IPS DF 4.7 (cell line): Measurements from ENCODE around the gene AGBL4.
A peak's percentile ranks its signal among the peaks of the same experiment; 100 is the strongest.
"Not testable (repeated sequence)": the region's sequence is repeated elsewhere in the genome, so short reads cannot be mapped to it uniquely, and the experiment has no call there.

ENCODE experiments used
- DNase-seq: peaks from one replicate; pipeline ENCODE4 v3.0.0-alpha.2; 2013; ENCODE audit warnings: low spot score; ENCODE audit errors: extremely low read depth

Gene AGBL4

DNA sequence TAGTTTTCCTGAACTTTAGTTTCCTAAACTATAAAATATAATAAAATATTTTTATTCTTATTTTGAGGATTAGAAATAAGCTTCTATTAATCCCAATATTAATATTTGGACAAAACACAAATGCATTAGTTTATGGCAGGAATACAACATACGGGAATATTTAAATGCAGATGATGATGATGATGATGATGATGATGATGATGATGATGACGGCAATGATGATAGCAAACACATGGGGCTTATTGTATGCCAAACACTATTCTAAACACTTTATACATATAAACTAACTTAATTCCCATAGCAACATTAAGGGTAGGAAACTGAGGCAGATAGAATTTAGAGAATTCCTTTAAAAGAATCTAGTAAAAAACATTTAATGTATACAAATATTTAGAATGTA is 705.5 kb downstream of the AGBL4 start:
- no peak for DNase-seq

DNA sequence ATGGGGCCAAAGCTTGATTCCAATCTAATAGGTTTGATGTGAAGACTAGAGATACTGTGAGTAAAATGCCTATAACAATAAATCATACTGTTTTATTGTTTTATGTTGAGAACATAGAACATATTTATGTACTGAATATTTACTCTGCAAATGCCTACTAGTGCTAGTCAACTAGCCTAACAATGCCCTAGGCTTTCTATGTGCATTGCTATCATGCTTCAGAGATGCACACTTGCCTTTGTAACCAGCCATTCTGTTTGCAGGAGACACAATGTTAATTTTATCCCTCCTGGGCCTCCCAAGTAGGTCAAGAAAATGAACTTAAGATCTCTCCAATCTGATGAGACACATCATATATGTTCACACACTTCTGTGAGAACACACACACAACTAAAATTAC is 716.3 kb downstream of the AGBL4 start:
- no peak for DNase-seq

DNA sequence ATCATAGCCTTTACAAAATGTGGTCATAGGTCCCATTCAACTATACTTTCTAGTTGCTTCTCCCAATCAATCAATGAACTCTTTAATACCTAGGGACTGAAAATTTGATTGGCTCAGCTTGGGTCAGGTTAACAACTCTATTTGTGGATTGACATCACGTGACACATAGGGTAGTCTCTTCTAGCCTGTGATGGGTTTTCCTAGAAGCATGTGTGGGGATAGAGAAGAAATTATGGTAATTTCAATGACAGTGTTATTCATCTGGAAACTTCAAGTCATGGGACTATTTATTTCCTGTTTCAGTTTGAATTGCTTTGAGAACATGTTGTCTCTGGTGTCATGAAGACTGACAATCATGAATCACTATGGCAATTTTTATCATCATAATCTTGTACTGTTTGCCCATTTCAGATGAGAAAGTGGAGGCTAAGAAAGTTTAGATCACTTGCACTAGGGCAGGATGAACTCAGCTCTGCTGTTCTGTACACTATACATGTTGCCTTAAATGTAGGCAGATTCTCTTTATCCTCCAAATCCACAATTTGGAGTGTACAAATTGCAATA is 717.2 kb downstream of the AGBL4 start:
- no peak for DNase-seq

GRCh38 chr1:49302400-49302799 is 721.4 kb downstream of the AGBL4 start:
- DNase-seq, result not testable (repeated sequence)

GRCh38 chr1:49298304-49298703 is 725.5 kb downstream of the AGBL4 start:
- DNase-seq, result no peak

- DNase-seq, result no peak
Observed at GRCh38 chr1:49297783-49298182, 726.0 kb downstream of the AGBL4 start.

- DNase-seq, result no peak
Observed at GRCh38 chr1:49294539-49294938, 729.2 kb downstream of the AGBL4 start.

DNA sequence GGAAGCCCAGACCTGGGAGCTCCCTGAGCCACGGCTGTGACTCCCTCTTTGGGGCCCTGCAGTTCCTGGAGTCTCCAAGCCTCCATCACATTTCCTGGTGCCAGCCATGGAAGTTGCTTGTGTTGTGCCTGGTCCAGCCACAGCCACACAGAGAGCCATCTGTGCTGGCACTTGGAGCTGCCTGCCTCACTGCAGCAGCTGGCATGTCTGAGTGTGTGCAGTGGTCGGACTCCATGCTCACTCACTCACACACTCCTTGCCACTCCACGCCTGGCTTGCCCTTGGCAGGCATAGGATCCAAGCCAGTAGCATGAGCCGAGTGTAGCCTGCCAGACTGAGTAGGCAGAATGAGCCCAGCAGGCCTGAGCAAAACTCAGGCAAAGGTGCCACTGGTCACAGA is 730.7 kb downstream of the AGBL4 start:
- no peak for DNase-seq

DNA sequence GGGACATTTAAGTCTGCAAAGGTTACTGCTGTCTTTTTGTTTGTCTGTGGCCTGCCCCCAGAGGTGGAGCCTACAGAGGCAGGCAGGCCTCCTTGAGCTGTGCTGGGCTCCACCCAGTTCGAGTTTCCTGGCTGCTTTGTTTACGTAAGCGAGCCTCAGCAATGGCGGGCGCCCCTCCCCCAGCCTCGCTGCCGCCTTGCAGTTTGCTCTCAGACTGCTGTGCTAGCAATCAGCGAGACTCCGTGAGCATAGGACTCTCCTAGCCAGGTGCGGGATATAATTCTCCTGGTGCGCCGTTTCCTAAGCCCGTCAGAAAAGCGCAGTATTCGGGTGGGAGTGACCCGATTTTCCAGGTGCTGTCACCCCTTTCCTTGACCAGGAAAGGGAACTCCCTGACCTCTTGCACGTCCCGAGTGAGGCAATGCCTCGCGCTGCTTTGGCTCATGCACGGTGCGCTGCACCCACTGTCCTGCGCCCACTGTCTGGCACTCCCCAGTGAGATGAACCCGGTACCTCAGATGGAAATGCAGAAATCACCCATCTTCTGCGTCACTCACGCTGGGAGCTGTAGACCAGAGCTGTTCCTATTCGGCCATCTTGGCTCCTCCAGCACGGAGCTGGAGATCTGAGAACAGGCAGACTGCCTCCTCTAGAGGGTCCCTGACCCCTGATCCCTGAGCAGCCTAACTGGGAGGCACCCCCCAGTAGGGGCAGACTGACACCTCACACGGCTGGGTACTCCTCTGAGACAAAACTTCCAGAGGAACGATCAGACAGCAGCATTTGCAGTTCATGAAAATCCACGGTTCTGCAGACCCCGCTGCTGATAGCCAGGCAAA is 766.3 kb downstream of the AGBL4 start:
- peak; percentile 7 for DNase-seq

GRCh38 chr1:49252917-49253316 is 770.8 kb downstream of the AGBL4 start:
- DNase-seq, result no peak

DNA sequence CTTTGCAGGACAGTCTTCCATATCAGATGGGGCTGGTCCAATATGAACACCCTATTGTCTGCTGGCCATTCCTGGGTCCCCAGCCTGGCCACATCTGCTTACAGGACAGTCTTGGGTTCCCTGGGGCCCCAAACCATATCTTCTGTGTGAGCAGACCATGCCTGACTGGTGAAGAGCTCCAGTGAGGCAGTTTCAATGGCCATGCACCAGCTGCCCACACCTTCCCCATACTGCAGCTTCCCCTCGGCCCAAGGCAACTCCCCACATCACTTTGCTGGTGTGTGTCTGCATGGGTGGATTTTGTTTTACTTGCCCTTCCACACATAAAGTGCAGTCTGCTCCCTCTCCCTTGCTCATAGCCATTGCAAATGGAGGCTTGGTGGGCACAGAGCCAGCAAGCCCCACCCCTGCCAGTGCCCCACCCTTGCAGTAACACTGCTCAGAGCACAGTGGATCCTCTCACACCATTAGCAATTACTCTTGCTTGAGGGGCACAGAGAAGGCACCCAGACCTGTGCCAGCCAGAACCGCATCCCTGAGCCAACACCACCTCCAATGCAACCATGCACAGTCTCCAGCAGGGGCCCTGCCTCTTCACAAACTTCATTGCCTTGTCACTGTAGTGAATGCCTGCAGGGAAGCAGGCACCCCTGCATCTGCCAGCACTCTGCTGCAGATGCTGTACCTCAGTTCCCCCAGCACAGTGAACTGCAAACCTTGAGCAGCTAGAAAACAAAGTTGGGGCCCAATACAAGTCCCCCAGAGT is 772.6 kb downstream of the AGBL4 start:
- DNase-seq, result no peak

DNA sequence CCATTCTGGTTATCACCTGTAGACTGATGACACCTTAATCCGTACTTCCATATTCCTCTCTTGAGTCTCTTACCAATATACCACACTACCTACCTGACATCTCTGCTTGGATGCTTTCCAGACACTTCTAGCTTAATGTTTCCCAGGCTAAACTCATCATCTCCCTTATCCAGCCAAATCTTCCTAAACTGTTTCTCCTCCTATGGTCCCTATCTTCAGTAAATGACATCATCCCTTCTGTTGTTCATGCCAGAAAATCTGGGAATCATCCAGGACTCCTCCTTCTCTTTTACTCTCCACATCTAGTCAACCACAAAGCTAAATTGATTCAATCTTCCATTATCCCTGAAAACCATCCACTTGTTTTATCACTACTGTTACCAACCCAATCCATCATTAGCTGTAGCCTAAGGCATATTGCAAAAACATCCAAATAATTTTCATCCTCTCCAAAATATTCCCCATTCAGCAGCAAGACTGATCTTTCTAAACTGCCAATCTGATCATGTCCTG is 783.0 kb downstream of the AGBL4 start:
- DNase-seq, result no peak

- DNase-seq, result no peak
Observed at GRCh38 chr1:49234988-49235387, 788.8 kb downstream of the AGBL4 start.

DNA sequence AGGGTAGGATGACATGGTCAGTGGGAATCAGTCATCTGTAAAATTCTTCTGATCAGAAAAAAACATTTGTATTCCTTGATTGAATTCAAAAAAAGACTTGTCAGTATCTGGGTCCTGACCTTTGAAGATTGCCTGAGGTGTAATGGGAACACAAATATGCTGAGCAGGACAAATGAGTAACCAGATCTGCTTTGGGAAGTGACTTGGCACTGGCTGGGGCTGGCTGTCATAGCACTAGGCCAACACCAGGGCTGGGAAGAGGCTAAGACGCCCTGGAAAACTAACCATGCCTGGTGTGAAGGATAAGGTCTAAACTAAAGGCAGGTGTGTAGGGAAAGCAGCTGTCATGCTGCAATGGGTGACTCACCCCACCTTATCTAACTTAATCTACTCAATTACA is 794.2 kb downstream of the AGBL4 start:
- DNase-seq, result no peak

DNA sequence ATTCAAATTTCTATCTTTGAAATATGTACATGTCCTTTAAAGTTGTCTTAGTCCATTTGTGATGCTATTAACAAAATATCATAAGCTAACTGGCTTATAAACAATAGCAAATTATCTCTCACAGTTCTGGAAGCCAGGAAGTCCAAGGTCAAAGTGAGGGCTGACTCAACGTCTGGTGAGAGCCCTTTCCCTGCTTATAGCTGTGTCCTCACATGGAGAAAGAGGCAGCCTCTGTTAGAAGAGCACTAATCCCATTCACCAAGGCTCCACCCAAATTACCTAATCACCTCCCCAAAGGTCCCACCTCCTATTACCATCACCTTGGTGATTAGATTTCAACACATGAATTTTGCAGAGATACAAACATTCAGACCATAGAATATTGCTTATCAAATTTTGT is 797.0 kb downstream of the AGBL4 start:
- no peak for DNase-seq

GRCh38 chr1:49225464-49225863 is 798.3 kb downstream of the AGBL4 start:
- DNase-seq, result no peak

DNA sequence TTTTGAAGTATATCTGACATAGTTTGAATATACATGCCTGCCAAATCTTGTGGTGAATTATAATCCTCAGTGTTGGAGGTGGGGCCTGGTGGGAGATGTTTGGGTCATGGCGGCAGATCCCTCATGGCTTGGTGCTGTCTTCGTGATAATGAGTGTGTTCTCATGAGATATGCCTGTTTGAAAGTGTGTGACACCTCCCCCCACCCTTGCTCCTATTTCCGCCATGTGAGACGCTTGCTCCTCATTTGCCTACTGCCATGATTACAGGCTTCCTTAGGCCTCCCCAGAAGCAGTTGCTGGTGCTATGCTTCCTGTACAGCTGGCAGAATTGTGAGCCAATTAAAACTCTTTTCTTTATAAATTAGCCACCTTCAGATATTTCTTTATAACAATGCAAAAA is 810.5 kb downstream of the AGBL4 start:
- DNase-seq, result no peak

- DNase-seq, result no peak
Observed at GRCh38 chr1:49208712-49209111, 815.0 kb downstream of the AGBL4 start.

DNA sequence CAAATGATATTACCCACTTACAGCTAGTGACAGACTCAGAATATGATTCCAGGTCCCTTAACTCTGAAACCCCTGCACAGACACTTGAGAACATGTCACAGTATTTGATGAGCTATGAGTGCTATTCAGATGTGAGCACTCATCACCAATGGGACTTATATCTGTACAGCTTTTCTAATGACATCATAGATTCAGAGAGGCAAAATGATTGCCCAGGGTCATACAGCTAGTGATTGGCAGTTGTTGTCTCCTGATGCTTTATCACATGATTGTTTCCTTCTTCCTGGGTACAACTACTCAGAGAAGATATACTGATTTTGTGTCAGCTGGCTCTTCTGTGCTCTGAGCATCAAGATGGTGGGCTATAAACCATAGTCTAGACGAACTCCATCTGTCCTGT is 819.0 kb downstream of the AGBL4 start:
- no peak for DNase-seq

DNA sequence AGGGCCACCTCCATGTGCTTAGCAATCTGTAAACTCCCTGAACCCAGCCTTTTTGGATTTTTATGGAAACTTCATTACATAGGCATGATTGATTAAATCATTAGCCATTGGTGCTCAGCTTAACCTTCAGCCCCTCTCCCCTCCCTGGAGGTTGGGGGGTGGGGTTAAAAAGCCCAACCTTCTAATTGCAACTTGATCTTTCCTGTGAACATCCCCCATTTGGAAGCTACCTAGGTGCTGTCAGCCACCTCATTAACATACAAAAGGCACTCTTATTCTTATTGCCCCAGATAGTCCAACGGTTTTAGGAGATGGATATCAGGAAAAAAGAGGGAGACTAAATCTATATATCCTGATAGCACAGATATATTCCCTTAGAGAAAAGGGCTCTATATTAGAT is 823.0 kb downstream of the AGBL4 start:
- DNase-seq, result no peak

DNA sequence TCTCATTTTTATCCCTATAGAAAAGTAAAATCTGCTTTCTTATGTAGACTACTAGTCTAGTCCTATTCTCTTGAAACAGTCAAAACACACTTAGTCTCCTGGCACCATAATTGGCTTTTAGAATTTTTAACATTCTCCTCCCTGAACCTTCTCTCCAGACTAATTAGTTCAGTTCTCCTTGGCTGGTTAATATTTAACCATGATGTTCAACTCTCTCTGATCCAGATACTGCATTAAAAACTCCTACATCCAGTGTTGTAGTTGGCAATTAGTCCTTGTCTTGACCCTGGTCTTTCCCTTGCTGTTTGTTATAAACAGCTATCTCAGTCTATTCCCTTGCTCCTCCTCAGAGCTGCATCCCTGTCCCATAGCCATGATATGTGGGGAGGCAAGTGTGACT is 824.2 kb downstream of the AGBL4 start:
- no peak for DNase-seq

GRCh38 chr1:49197081-49197480 is 826.7 kb downstream of the AGBL4 start:
- no peak for DNase-seq
